PC-9 (cell line): ENCODE data around the gene SBF2.

ENCODE experiments used
- CTCF ChIP-seq: fragments of 200-600 bp; sonication (generic); conservative IDR thresholded peaks from 2 replicates; pipeline ENCODE4 v1.6.1; 2017; ENCODE audit warnings: mixed run types, antibody characterized with exemption, mild to moderate bottlenecking, moderate library complexity
- EZH2 ChIP-seq: fragments of 200-600 bp; sonication (generic); IDR thresholded peaks from 2 replicates; pipeline ENCODE4 v1.8.0; 2017; ENCODE audit warnings: antibody characterized with exemption, low read depth

DNA sequence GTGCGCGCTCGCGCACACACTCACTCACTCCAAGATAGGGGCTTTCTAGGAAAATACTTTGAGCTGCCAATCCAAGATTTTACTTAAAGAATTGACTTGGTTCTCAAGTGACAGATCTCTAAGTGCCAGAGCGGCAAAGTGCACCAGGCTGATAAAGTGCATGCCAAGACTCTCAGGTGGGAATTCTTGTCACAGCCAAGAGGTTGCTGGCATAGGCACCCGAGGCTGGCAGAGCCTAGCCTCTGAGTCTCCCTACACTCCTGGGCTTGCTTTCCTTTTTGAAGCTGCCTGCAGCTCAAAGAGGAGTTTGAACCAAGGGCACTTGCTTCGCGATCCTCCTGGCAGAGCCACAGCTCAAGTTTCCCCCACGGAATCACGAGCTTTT, 8.3 kb upstream of the SBF2 start:
- TF ChIP-seq CTCF: no peak
- TF ChIP-seq EZH2: no peak
